Right ventricle myocardium inferior (tissue), 1 donor: ENCODE measurements around the gene TM2D1. TPM values are rescaled to one million over a fixed set of nuclear protein-coding genes. Genes with fewer than 3 reads are reported as not detected.

Experiments
- ATAC-seq: fragments of 200-7000 bp; cut with Tn5 transposase; one replicate; pipeline ENCODE4 v1.9.1; 2020; ENCODE audit warnings: mild to moderate bottlenecking, moderate library complexity
- DNase-seq: peaks from one replicate; pipeline ENCODE4 v3.0.0; 2021; ENCODE audit errors: missing footprints
- intact Hi-C: fragments of 100-400 bp; cut with DNase I; formaldehyde crosslinking; loops from one replicate; pipeline ENCODE4 v1.11.0; 2022
- long read RNA-seq: library from polyadenylated mRNA; unstranded; transcript quantifications from one replicate; pipeline ENCODE4 v2.0.0, GENCODE V29; 2021
- total RNA-seq: library from RNA; stranded (reverse); fragmentation: NEBNext Ultra II Directional; extraction: Animal tissue kit (Norgen Biotek cat#: 25700); gene quantifications from one replicate; pipeline ENCODE4 v1.2.1, GENCODE V29; 2021
- donor health status: DM: no; HTN: yes; CAD: no; lungs with severe emphysema.

TM2D1 gene
- total RNA-seq: 32.3 TPM
- long read RNA-seq, transcript TM2D1-201 (7 exons, 1,250 nt): major isoform, 15 of 25 reads
- long read RNA-seq, partial matches to known transcripts: 7 of 25 reads
- long read RNA-seq, other reads (novel, unspliced or antisense): 3 of 25 reads

DNA sequence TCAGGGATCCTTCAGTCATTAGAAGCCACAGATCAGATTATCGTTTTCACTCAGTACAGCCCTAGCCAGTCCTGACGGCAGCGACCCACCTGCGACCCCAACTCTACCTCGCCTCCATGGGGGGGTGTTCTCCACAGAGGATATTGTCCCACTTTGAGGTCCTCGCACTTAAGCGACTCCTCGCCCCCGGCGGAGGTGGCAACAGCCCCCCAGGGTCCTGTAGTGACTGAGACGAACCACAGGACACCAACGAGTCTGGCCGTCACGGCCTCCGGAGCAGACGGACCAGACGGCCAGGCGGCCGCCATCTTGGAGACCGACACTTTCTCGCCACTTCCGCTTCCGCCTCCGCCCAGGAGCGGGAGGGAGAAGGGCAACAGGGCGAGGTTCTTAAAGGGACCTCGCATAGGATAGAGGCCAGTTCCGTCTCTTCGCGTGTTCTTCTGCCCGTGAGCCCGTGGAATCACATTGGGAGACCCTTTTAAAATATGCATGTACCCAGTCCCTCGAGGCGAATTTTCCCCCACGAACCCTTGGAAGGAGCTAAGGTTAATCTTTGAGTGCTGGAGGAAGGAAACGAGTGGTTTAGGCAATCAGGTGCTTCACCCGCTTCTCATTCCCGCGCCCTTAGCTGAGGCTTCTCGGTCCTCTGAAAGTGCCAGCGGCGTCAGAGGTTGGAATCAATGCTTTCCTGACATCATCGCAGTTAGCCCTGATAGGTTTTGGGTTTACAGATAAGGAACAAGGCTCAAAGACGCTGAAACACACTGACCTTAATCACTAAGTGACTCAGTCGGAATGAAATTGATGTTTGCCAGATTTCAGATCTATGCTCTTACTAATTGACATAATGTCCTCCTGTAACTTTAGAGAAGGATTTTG, at the start of gene TM2D1:
Gene TM2D1, minus strand, starts transcription at position 329 of the 882 bp plus-strand sequence. Its CDS starts 21 bp downstream, at position 308.
- DNase-seq (peak; percentile 96), ATAC-seq (peak; percentile 99)
- intact Hi-C loops: loop anchor here (2.0 kb wide), 1 partner anchor 18 kb away; the partner anchor contains the start of gene PATJ

DNA sequence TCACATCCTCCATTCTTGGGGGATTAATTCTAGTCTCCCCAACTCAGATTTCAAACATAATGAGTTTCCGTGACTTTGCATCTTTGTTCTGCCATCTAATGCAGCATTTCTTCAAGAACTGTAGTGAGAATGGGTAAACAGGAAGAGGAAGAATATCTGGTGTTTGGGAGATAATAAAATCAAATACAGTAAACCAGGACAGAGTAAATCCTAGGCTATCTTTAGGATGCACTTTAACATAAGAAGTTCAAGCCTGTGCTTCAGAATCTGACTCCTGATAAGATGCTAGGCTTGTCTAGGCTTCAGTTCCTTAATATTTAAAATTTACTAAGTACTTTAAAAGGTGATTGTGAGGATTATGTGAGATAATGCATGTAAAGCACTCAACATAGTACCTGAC, 45.2 kb upstream of the TM2D1 start:
- intact Hi-C loops: no loop called here
- no peak for ATAC-seq
- DNase-seq: no peak

DNA sequence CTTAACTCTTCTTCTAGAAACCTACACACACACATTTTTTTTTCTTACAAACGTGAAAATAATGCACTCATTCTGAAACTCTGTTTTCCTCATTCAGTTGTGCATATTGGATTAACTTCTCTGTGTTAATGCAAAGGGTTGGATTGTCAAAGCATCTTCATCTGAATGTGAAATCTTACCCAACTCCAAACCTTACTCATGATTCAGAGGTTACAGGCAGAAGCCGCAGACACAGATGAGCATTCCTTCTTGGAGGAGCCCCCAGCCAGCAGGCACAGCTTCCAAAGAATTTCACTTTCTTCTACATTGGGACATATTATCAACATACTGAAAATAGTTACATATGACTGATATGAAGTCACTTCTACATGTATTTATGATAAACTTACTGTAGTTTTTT, 33.0 kb upstream of the TM2D1 start:
- intact Hi-C loops: no loop called here
- ATAC-seq (no peak), DNase-seq (no peak)

DNA sequence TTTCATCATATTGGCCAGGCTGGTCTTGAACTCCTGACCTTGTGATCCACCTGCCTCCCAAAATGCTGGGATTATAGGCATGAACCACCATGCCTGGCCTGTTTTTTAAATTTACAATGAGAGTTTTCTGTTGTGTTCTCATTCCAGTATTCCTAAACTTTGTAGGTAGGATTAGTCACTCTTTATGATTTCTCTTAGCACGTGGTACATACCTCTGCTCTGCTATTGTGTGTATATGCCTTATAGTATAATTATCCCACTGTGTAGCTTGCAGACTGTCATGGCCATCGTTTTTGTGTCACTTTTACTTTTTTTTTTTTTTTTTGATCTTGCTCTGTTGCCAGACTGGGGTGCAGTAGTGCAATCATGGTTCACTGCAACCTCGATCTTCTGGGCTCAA, 31.8 kb upstream of the TM2D1 start:
- no peak for ATAC-seq
- intact Hi-C loops: no loop called here

DNA sequence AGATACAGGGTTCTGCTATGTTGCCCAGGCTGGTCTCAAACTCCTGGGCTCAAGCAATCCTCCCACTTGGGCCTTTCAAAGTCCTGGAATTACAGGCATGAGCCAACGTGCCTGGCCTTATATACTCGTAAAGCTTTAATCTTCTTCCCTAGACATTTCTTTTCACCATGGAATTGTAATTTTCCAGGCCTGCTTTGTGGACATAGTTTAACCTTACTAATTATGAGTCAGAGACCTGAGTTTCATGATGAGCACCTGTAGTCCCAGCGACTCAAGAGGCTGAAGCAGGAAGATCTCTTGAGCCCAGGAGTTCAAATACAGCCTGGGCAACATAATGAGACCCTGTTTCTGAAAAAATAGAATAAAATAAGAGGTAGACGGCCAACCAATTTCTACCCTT, 29.6 kb upstream of the TM2D1 start:
- DNase-seq (no peak), ATAC-seq (no peak)

More for the DNA sequence above, 31.8 kb upstream of the TM2D1 start:
- DNase-seq: no peak

DNA sequence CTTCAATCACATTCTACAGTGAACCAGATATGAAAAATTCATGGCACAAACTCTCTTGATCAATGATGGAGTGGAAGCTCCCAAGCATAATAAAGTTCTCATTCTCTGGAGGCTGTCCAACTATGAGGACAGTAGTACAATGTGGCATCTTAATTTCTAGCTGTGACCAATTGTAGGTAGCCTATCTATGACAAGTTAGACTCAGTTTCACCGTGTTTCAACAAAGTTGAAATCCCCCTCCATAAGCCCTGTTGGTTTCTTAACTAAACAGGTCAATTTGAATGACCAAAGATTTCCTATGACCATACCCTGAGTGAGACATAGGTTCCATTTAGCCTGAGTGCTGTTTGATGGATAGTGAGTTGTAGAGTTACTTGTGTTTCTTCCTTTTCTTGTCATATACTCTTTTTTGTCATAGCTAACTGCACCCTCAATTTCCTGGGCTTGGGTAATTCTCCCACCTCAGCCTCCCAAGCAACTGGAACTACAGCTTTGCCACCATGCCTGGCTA, 29.1 kb upstream of the TM2D1 start:
- intact Hi-C loops: no loop called here
- ATAC-seq: no peak
- DNase-seq: no peak

More for the DNA sequence above, 29.6 kb upstream of the TM2D1 start:
- intact Hi-C loops: no loop called here

DNA sequence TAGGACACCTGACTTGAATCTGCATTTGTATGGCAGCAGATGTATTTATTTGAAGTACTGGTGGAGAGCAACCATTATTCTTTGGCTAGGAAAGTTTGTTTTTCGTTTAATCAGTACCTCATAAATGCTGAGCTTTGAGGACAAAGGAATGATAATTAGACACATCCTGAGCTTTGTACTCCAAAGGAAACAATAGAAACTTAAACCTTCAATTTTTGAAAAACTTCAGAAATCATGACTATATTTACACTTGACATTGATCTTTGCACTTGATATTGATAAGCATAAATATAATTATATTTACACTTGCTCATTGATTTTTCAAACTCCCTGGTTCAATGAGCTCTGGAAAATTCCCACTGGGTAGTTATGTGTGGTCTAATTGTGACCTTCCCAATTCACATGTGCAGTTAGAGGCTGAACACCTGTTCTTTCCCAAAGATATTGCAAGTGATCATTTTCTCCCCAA, 28.0 kb upstream of the TM2D1 start:
- intact Hi-C loops: no loop called here

DNA sequence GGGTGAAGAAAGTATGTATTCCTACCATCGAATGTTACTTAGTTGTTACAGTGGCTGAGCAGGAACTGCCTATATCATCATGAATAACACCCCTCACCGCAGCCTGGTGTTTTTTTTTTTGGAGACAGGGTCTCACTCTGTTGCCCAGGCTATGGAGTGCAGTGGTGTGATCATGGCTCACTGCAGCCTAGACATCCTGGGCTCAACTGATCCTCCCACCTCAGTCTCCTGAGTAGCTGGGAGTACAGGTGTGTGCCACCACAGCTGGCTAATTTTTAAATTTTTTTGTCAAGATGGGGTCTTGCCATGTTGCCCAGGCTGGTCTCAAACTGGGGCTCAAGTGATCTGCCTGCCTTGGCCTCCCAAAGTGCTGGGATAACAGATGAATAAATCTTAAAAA, 24.6 kb upstream of the TM2D1 start:
- DNase-seq (no peak), ATAC-seq (no peak)
- intact Hi-C loops: loop anchor here (10.0 kb wide), 1 partner anchor 695 kb away; no protein-coding TSS in a partner anchor

More for the DNA sequence above, 28.0 kb upstream of the TM2D1 start:
- DNase-seq (no peak), ATAC-seq (no peak)

DNA sequence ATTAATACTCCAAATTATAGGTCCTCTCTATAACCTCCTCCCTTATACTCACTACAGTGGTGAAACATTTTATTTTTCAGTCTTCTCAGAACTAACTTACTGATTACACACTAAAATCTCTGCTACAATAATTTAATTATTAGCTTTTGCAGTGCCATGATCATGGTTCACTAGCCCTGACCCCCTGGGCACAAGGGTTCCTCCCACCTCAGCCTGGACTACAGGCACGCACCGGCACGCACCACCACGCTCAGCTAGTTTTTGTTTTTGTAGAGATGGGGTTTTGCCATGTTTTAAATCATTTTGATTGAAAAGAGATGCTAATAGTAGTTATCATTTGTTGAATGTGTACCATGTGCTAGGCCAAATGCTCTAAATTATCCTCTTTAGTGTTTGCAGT, 23.6 kb upstream of the TM2D1 start:
- DNase-seq (no peak), ATAC-seq (no peak)
- intact Hi-C loops: loop anchor here (10.0 kb wide), 1 partner anchor 694 kb away; no protein-coding TSS in a partner anchor

DNA sequence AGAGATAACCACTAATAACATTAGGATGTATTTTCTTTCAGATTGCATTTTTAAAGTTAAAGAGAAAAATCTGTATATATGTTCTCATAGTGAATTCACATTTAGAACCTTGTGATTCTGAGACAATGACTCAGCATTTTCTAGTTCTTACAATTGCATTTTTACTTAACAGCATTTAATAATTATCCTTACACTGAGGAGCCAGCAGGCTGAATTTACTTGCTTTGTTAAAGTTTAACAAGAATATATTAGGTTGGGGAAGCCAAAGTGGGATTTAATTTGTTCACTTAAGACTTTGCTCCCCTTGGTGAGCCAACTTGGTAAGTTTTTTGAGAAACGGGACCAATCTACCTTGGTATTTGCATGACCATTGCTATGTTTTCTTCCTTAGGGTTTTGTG, 21.9 kb upstream of the TM2D1 start:
- ATAC-seq (no peak), DNase-seq (no peak)
- intact Hi-C loops: loop anchor here (10.0 kb wide), 1 partner anchor 692 kb away; no protein-coding TSS in a partner anchor

DNA sequence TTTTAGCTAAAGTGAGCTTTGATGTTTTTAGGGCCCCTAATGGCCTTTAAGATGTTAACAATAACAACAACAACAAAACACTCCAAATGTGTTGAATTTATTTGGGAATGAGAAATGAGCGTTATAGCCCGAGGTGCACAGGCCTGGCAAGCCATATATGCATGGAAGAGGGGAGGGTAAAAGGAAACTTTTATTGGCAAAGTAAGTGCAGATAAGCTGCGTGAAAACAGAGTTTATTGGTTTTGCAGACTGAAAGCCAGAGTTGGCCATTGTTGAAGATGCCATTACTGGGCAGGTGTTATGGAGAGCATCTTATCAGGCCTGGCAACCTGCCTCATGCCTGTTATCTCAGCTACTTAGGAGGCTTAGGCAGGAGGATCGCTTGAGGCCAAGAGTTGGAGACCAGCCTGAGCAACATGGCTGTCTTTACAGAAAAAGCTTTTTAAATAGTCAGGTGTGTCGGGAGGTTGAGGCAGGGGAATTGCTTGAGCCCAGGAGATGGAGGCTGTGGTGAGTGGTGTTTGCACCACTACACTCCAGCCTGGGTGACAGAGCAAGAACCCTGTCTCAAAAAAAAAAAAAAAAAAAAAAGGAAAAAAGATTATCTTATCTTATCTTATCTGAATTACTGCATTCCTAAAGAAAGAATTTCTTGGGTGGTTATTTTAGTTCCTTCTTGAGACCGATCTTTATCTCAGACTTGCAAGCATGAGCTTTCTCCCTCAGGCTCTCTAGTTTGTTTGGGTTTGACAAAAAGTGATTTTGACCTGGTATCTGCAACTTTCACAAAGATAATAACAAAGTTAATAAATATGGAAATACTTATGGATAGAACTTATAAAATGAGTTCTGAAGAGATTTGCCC, 19.0 kb upstream of the TM2D1 start:
- intact Hi-C loops: loop anchor here (2.0 to 10.0 kb wide), 4 partner anchors 19 to 689 kb away; partner anchors contain the start of gene TM2D1
- DNase-seq (no peak), ATAC-seq (no peak)

DNA sequence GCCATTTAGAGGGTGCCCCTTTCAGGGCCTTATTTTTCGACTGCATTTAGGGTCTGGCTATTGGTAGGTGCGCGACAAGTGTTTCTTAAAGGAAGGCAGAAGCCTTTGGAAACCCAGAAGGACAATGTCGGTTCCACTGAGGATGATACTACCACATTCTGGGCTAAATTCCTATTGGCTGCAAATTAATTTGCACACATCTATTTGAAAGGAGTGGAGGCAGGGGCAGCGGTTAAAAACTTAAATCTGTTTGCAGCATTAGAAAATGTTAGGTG, 18.4 kb upstream of the TM2D1 start:
- ATAC-seq: no peak
- DNase-seq: no peak
- intact Hi-C loops: loop anchor here (2.0 to 10.0 kb wide), 4 partner anchors 19 to 689 kb away; partner anchors contain the start of gene TM2D1

DNA sequence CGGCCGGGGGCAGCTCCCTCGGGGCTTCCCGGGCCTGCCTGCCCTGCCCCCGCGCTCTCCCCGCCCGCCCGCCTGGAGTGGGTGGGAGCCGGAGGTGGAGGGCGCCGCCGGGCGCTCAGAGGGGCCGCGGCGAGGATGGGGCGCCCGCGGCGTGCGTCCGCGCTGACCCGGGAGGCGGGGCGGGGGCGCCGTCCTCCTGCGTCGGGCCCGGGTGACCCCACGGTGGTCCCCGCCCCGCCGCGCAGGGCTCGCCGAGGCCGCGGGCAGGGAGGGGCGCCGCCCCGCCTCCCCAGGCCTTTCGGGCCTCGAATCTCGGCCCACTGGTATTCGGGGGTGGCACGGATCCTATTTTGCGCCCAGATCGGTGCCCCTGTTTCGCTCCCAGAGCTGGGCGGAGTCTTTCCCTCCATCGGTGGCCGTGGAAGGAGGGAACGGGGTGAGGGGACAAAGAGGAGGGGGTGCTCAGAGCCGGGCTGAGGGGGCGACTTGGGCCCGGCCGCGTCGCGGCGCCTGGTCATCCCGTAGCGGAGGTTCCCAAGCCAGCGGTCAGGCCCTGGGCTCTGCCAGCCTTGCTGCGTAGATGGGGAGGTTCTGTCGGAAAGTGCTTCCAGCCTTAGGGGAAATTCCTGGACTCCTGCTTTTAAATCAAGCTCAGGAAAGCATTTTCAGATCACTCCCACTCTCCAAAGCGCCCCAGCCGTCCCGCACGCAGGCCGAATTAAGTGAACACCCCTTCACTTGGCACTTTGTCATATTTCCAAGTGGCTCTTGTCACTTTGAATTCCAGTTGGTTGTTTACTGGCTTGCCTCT, 17.9 kb upstream of the TM2D1 start:
- intact Hi-C loops: loop anchor here (2.0 to 10.0 kb wide), 4 partner anchors 18 to 688 kb away; partner anchors contain the start of gene TM2D1
- DNase-seq: peak; percentile 79
- peak; percentile 90 for ATAC-seq

DNA sequence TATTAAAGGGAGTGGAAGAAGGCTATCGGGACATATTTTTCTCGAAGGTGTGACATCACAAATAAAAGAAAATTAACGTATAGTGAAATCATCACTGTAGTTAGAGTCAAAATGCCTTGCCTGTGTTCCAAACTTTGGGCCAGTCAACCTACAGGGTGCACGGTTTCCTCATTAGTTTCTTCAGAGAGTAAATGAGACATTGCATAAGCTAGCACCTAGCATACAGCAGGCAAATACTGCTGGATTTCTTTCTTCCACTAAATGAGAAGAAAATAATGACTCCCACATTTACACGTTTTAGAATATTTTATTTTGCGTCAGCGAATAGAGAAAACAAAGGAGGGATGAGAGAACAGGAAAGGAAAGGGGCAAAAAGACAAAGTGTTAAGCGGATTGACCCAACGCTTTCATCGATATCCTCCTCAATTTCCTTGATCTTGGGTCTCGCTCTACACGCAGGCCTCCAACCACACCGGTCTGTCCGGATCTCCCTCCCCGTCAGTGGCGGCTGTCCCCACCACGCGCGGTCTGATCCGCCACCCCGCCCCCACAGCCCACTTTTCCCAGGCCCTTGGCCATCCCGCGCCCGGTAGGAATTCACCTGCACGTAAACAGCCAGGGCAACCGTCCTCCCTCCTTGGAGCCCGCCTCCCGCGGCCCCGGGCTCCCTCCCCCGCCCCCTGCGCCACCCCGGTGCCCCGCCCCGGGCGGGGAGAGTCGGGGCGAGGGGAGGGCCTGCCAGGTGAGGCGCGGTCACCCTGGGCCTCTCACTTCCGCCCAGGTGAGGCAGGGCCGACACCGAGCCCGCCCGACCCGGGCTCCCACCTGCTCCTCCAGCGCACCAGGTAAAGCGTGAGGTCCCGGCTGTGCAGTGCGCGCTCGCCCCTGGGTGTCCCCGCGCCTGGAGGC, 17.0 kb upstream of the TM2D1 start, which contains the start of gene PATJ:
Gene PATJ, plus strand, starts transcription at position 770 of the 909 bp plus-strand sequence. CDS start 20,413 bp downstream, outside the sequence.
- intact Hi-C loops: loop anchor here (2.0 to 10.0 kb wide), 4 partner anchors 17 to 687 kb away; partner anchors contain the start of gene TM2D1
- ATAC-seq (peak; percentile 76), DNase-seq (peak; percentile 68)

DNA sequence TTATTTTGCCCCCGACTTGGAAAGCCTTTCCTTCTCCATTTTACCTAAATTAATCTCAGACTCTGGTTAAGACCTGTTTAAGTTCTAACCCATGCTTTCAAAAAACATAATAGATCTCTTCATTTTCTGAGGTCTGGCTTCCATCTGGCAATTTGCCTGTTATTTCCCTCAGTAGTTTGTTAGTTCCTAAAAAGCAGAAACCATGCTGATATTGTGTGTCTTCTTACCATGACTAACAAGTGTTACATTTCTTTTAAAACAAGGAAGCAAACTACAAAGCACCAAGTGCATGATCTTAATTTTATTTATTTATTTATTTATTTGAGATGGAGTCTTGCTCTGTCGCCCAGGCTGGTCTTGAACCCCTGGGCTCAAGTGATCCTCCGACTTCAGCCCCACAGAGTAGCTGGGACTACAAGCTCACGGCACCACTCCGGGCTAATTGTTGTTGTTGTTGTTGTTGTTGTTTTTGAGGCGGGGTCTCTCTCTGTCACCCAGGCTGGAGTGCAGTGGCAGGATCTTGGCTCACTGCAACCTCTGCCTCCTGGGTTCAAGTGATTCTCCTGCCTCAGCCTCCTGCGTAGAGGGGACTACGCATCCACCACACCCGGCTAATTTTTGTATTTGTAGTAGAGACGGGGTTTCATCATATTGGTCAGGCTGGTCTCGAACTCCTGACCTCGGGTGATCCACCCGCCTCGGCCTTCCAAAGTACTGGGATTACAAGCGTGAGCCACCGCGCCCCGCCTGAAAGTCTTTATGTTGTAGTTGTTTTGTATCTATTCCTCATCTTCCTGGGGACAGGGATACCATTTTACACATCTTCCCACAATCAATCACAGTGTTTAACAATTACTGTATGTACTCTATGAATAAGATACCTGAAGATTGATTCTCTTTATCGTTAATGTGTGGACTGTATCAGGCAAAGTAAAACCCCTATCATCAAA, 16.1 kb upstream of the TM2D1 start:
- DNase-seq (no peak), ATAC-seq (no peak)
- intact Hi-C loops: loop anchor here (10.0 kb wide), 1 partner anchor 686 kb away; no protein-coding TSS in a partner anchor

DNA sequence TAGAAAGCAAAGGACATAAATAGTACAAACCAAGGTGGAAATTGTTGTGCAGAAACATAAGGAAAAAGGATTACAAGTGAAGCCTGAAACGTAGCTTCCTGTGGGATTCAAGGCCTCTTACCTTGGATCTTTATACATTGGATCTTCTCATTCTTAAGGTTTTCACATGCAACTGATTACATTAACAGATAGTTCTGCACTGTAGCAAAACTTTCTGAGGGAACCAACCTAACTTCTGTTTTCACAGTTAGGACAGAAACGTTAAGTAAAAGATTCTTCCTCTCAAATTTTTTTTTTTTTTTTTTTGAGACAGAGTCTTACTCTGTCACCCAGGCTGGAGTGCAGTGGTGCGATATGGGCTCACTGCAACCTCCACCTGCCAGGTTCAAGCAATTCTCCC, 7.8 kb upstream of the TM2D1 start:
- intact Hi-C loops: no loop called here
- ATAC-seq: no peak
- no peak for DNase-seq
